HepG2 (cell line): ENCODE measurements around the gene NRK. TPM values are rescaled to one million over a fixed set of nuclear protein-coding genes. Genes with fewer than 3 reads are reported as not detected.
"Not testable (repeated sequence)": the region's sequence is repeated elsewhere in the genome, so short reads cannot be mapped to it uniquely, and the experiment has no call there.

Experiments
- ATAC-seq: fragments of 200-7000 bp; cut with Tn5 transposase; 3 replicates; pipeline ENCODE4 v1.9.1; 2020; ENCODE audit warnings: mild to moderate bottlenecking, moderate library complexity
- BruUV-seq: library from RNA; stranded (reverse); fragments of 400-500 nt; replicated peaks from 2 replicates; lab custom pipeline; 2021; lab: Mats Ljungman, UMichigan
- CTCF ChIA-PET: fragments of 300-600 bp; formaldehyde crosslinking; extraction: SDS; loops from one replicate; lab custom pipeline; 2021; ENCODE audit warnings: low total read pairs, inconsistent platforms, low intra/inter-chr PET ratio; lab: Yijun Ruan, JAX
- POLR2A ChIA-PET: fragments of 350-600 bp; sonication (Branson Sonifier 250); formaldehyde crosslinking; loops from one replicate; lab custom pipeline; 2020; ENCODE audit warnings: antibody characterized with exemption, inconsistent platforms; lab: Yijun Ruan, JAX
- DNase-seq: peaks from one replicate; pipeline ENCODE4 v3.0.0-alpha.2; 2015; ENCODE audit warnings: low spot score
- FAIRE-seq: peaks from 3 replicates; lab custom pipeline; 2011; peaks lifted over from hg19 to GRCh38; lab: Jason Lieb, UNC
- H2AFZ ChIP-seq: one replicate; pipeline ENCODE4 v1.6.1; 2011; ENCODE audit warnings: low read length, inconsistent platforms
- H3K27ac ChIP-seq: fragments of 300-600 bp; 3 replicates; pipeline ENCODE4 v1.8.0; 2011; ENCODE audit warnings: mixed run types, mild to moderate bottlenecking, mixed read lengths, low read length, inconsistent platforms; ENCODE audit not compliant: insufficient read depth; ENCODE audit errors: extremely low read length
- H3K27me3 ChIP-seq, 2 experiments: fragments of 200-600 bp in 1 of 2; 2 replicates in 1 of 2; 3 replicates in 1 of 2; pipeline versions ENCODE4 v1.6.0 to v1.8.0; 2011; ENCODE audit warnings: low read length in 2 of 2, mild to moderate bottlenecking in 2 of 2, moderate library complexity in 2 of 2, inconsistent platforms in 1 of 2; ENCODE audit not compliant: insufficient read depth in 2 of 2, control insufficient read depth in 1 of 2
- H3K36me3 ChIP-seq, 2 experiments: fragments of 200-600 bp in 1 of 2; replicated peaks in 1 of 2; 2 replicates in 1 of 2; 3 replicates in 1 of 2; pipeline versions ENCODE4 v1.5.1 to v1.8.0; 2011; ENCODE audit warnings: low read length in 2 of 2, inconsistent platforms in 1 of 2; ENCODE audit not compliant: insufficient read depth in 2 of 2, control insufficient read depth in 1 of 2
- H3K4me1 ChIP-seq: 2 replicates; pipeline ENCODE4 v1.5.1; 2012; ENCODE audit warnings: low read length, inconsistent platforms; ENCODE audit not compliant: insufficient read depth
- H3K4me2 ChIP-seq: 2 replicates; pipeline ENCODE4 v1.6.0; 2011; ENCODE audit warnings: low read depth, low read length, inconsistent platforms
- H3K4me3 ChIP-seq, 3 experiments: fragments of 200-600 bp in 1 of 3; sonication (generic), shearing (Covaris generic) in 1 of 3; replicated peaks in 1 of 3; 2 replicates each; pipeline ENCODE4 v1.5.1; 2011 to 2016; ENCODE audit warnings: low read length in 3 of 3, inconsistent platforms in 2 of 3, low read depth in 2 of 3, mild to moderate bottlenecking in 2 of 3, control low read depth in 1 of 3, mixed read lengths in 1 of 3; ENCODE audit not compliant: insufficient read depth in 1 of 3
- H3K79me2 ChIP-seq: one replicate; pipeline ENCODE4 v1.6.1; 2011; ENCODE audit warnings: low read length, inconsistent platforms; ENCODE audit not compliant: insufficient read depth
- H3K9ac ChIP-seq: 2 replicates; pipeline ENCODE4 v1.6.0; 2011; ENCODE audit warnings: mild to moderate bottlenecking, low read depth, low read length, inconsistent platforms; ENCODE audit not compliant: insufficient read depth
- H3K9me3 ChIP-seq: 2 replicates; pipeline ENCODE4 v1.5.1; 2012; ENCODE audit warnings: mild to moderate bottlenecking, low read length
- H4K20me1 ChIP-seq: 2 replicates; pipeline ENCODE4 v1.6.0; 2011; ENCODE audit warnings: inconsistent platforms, mild to moderate bottlenecking, low read length, moderate library complexity; ENCODE audit not compliant: insufficient read depth
- HMGXB3 ChIP-seq: sonication (generic); formaldehyde crosslinking; IDR thresholded peaks from 2 replicates; pipeline ENCODE4 v1.4.0; 2020; ENCODE audit warnings: missing genetic modification reagents, borderline replicate concordance
- ZNF691 ChIP-seq: sonication (generic); formaldehyde crosslinking; IDR thresholded peaks from 2 replicates; pipeline ENCODE4 v1.4.0; 2020; ENCODE audit warnings: missing genetic modification reagents, low read depth, mild to moderate bottlenecking, borderline replicate concordance
- WGBS: methylation state at CpG from one replicate; pipeline ENCODE4 v1.1.6; 2017; ENCODE audit warnings: low lambda C conversion rate; 5-methylcytosine and 5-hydroxymethylcytosine counted together
- in situ Hi-C: cut with HindIII; loops from 2 replicates; pipeline ENCODE4 v1.10.0; 2017; ENCODE audit warnings: low pct_unique_long_range_greater_than_20kb; ENCODE audit not compliant: extremely low pct_ligation_motif_present
- intact Hi-C: fragments of 100-400 bp; cut with micrococcal nuclease; formaldehyde crosslinking; loops from one replicate; pipeline ENCODE4 v1.10.0; 2022; ENCODE audit not compliant: unreplicated experiment
- polyA plus RNA-seq, 8 experiments: library from polyadenylated mRNA; depleted of rRNA in 3 of 8; stranded (reverse) in 7 of 8; unstranded in 1 of 8; fragments of >200 nt; fragmentation: Illumina TruSeq in 4 of 8; extraction: Trizol in 4 of 8; gene quantifications; 2 replicates each; pipeline versions ENCODE4 v1.2.1 to v1.2.3, GENCODE V29; 2011 to 2016; ENCODE audit warnings: low read depth in 4 of 8, missing spikeins in 1 of 8, mixed read lengths in 1 of 8; ENCODE audit not compliant: insufficient read depth in 1 of 8
- total RNA-seq, 5 experiments: library from RNA; depleted of rRNA; stranded (reverse); fragments of >200 nt; fragmentation: Illumina TruSeq; extraction: Trizol; gene quantifications; 2 replicates each; pipeline ENCODE4 v1.2.3, GENCODE V29; 2016; ENCODE audit warnings: low read depth in 1 of 5

The NRK gene
- total and polyA plus RNA-seq, 2 of the 13 experiments (the other 11 are each of a cell fraction or from before 2014, with no cell fraction given): not detected

GRCh38 chrX:105781804-105782203, 40.5 kb upstream of the NRK start (continued):
- TF ChIP-seq HMGXB3 (CRISPR knock-in tag) (no peak), ZNF691 (CRISPR knock-in tag) (no peak)

- H3K4me1 ChIP-seq, H3K27ac ChIP-seq, H3K9ac ChIP-seq, FAIRE-seq, CTCF ChIA-PET, H3K9me3 ChIP-seq, intact Hi-C loops, POLR2A ChIA-PET, in situ Hi-C loops, H3K36me3 ChIP-seq, ATAC-seq, H3K4me2 ChIP-seq, BruUV-seq, H2AFZ ChIP-seq, H4K20me1 ChIP-seq, H3K79me2 ChIP-seq, H3K4me3 ChIP-seq, DNase-seq, H3K27me3 ChIP-seq: not testable (repeated sequence)
- 85% methylated on average over 16 of the region's 26 CpGs for WGBS
Observed at GRCh38 chrX:105796877-105797276, 25.5 kb upstream of the NRK start.
